Activated effector memory CD4-positive, alpha-beta T cell treated with Interleukin-2 at 50 U/mL for 16 hours (primary cell): Measurements from ENCODE around the gene STEAP2.

ENCODE experiments used
- DNase-seq: peaks from one replicate; pipeline ENCODE4 v3.0.0-alpha.2; 2020

Gene STEAP2

GRCh38 chr7:90194911-90195809 is 16.4 kb upstream of the STEAP2 start:
- DNase-seq = no peak

- DNase-seq = no peak
Observed at GRCh38 chr7:90201500-90202195, 9.9 kb upstream of the STEAP2 start.

- DNase-seq = no peak
Observed at GRCh38 chr7:90207956-90208355, 3.6 kb upstream of the STEAP2 start.

GRCh38 chr7:90209776-90210175 is 1.8 kb upstream of the STEAP2 start:
- DNase-seq = no peak

- DNase-seq = no peak
Observed at GRCh38 chr7:90210475-90210874, 1.1 kb upstream of the STEAP2 start.

GRCh38 chr7:90210981-90211380 is 559 bp upstream of the STEAP2 start:
- no peak for DNase-seq

- DNase-seq = no peak
Observed at GRCh38 chr7:90212149-90212495, 582 bp downstream of the STEAP2 start.

- DNase-seq = no peak
Observed at GRCh38 chr7:90213521-90213920, 2.0 kb downstream of the STEAP2 start.

- no peak for DNase-seq
Observed at GRCh38 chr7:90216080-90216674, 4.6 kb downstream of the STEAP2 start.

- DNase-seq = no peak
Observed at GRCh38 chr7:90216771-90217170, 5.2 kb downstream of the STEAP2 start.

GRCh38 chr7:90222390-90222789 is 10.8 kb downstream of the STEAP2 start:
- DNase-seq = no peak

- DNase-seq = no peak
Observed at GRCh38 chr7:90222811-90223725, 11.5 kb downstream of the STEAP2 start.

- no peak for DNase-seq
Observed at GRCh38 chr7:90224195-90224594, 12.7 kb downstream of the STEAP2 start.

GRCh38 chr7:90225181-90225580 is 13.6 kb downstream of the STEAP2 start:
- DNase-seq = no peak

- no peak for DNase-seq
Observed at GRCh38 chr7:90225601-90226000, 14.1 kb downstream of the STEAP2 start.

GRCh38 chr7:90227259-90227658 is 15.7 kb downstream of the STEAP2 start:
- DNase-seq = no peak

GRCh38 chr7:90229682-90230081 is 18.1 kb downstream of the STEAP2 start:
- DNase-seq = no peak

- no peak for DNase-seq
Observed at GRCh38 chr7:90230834-90231233, 19.3 kb downstream of the STEAP2 start.

GRCh38 chr7:90231304-90231703 is 19.8 kb downstream of the STEAP2 start:
- DNase-seq = no peak

- no peak for DNase-seq
Observed at GRCh38 chr7:90232430-90232829, 20.9 kb downstream of the STEAP2 start.

- no peak for DNase-seq
Observed at GRCh38 chr7:90233569-90233968, 22.0 kb downstream of the STEAP2 start.

GRCh38 chr7:90236721-90237289 is 25.3 kb downstream of the STEAP2 start:
- no peak for DNase-seq

GRCh38 chr7:90238022-90238421 is 26.5 kb downstream of the STEAP2 start:
- no peak for DNase-seq
